Muscle of leg (tissue), 11 donors: ENCODE data around the gene OR4D11. TPM values are rescaled to one million over a fixed set of nuclear protein-coding genes. Genes with fewer than 3 reads are reported as not detected.
"Not testable (repeated sequence)": the region's sequence is repeated elsewhere in the genome, so short reads cannot be mapped to it uniquely, and the experiment has no call there.

Source experiments
- DNase-seq: peaks from one replicate; pipeline ENCODE4 v3.0.0; 2013
- H3K27ac ChIP-seq: one replicate; pipeline ENCODE4 v1.5.1; 2013; ENCODE audit warnings: mild to moderate bottlenecking, low read length, control low read depth
- H3K27me3 ChIP-seq: one replicate; pipeline ENCODE4 v1.6.1; 2013; ENCODE audit warnings: low read length; ENCODE audit not compliant: control insufficient read depth, insufficient read depth
- H3K36me3 ChIP-seq: one replicate; pipeline ENCODE4 v1.6.1; 2013; ENCODE audit warnings: low read length; ENCODE audit not compliant: control insufficient read depth, insufficient read depth
- H3K4me1 ChIP-seq: one replicate; pipeline ENCODE4 v1.6.1; 2013; ENCODE audit warnings: low read length; ENCODE audit not compliant: control insufficient read depth, insufficient read depth
- H3K4me3 ChIP-seq: one replicate; pipeline ENCODE4 v1.5.1; 2013; ENCODE audit warnings: low read length, control low read depth
- H3K9me3 ChIP-seq: replicated peaks from 2 replicates; pipeline ENCODE4 v1.6.1; 2013; ENCODE audit warnings: low read depth, low read length; ENCODE audit not compliant: control insufficient read depth
- WGBS: methylation state at CpG from one replicate; pipeline ENCODE4 v1.1.5; 2013; ENCODE audit warnings: missing lambda C conversion rate; ENCODE audit not compliant: insufficient coverage; 5-methylcytosine and 5-hydroxymethylcytosine counted together
- polyA plus RNA-seq, 8 donors: library from polyadenylated mRNA; unstranded; fragments of 120-200 nt; gene quantifications; one replicate each; pipeline versions ENCODE4 v1.2.1 to v1.2.3, GENCODE V29; 2013; ENCODE audit warnings: inconsistent platforms in 1 of 8, low replicate concordance in 1 of 8; ENCODE audit not compliant: insufficient read length in 8 of 8, insufficient read depth in 1 of 8
- total RNA-seq: library from RNA; stranded (reverse); fragments of 120-200 nt; gene quantifications from one replicate; pipeline ENCODE4 v1.2.4, GENCODE V29; 2013

The OR4D11 gene
- total and polyA plus RNA-seq, 9 donors, result not detected

GRCh38 chr11:59511675-59512074 is 8.3 kb downstream of the OR4D11 start:
- Histone ChIP-seq H3K9me3 (no peaks in the 10 kb centered on the region), H3K27me3 (no peaks in the 10 kb centered on the region), H3K4me3 (no peak overlapping the region), H3K4me1 (no peaks in the 10 kb centered on the region), H3K36me3 (no peaks in the 10 kb centered on the region), H3K27ac (no peak overlapping the region)
- WGBS, result 25% methylated on average over 1 of the region's 1 CpG
- DNase-seq, result no peak

- not testable (repeated sequence) for H3K27ac ChIP-seq, H3K9me3 ChIP-seq, DNase-seq, H3K36me3 ChIP-seq, H3K4me3 ChIP-seq, H3K4me1 ChIP-seq, H3K27me3 ChIP-seq
- WGBS, result no CpG with 5 or more reads among the region's 2 CpGs
Measured at GRCh38 chr11:59520139-59520538, 16.8 kb downstream of the OR4D11 start.

GRCh38 chr11:59520741-59521140 is 17.4 kb downstream of the OR4D11 start:
- 100% methylated on average over 2 of the region's 5 CpGs for WGBS
- no peaks in the 10 kb centered on the region for H3K27me3 ChIP-seq
- no peak overlapping the region for H3K27ac ChIP-seq
- no peak overlapping the region for H3K4me3 ChIP-seq
- H3K36me3 ChIP-seq, result no peaks in the 10 kb centered on the region
- no peaks in the 10 kb centered on the region for H3K4me1 ChIP-seq
- DNase-seq, result no peak
- no peaks in the 10 kb centered on the region for H3K9me3 ChIP-seq

- Histone ChIP-seq H3K27ac (no peak overlapping the region), H3K9me3 (no peaks in the 10 kb centered on the region), H3K4me1 (no peaks in the 10 kb centered on the region), H3K4me3 (no peak overlapping the region), H3K27me3 (no peaks in the 10 kb centered on the region), H3K36me3 (no peaks in the 10 kb centered on the region)
- no peak for DNase-seq
- no CpG with 5 or more reads among the region's 1 CpG for WGBS
Measured at GRCh38 chr11:59523541-59523940, 20.2 kb downstream of the OR4D11 start.

- Histone ChIP-seq H3K27me3 (no peaks in the 10 kb centered on the region), H3K36me3 (no peaks in the 10 kb centered on the region), H3K9me3 (no peaks in the 10 kb centered on the region), H3K4me1 (no peaks in the 10 kb centered on the region), H3K27ac (no peak overlapping the region), H3K4me3 (no peak overlapping the region)
- DNase-seq, result no peak
- 47% methylated on average over 2 of the region's 7 CpGs for WGBS
Measured at GRCh38 chr11:59528711-59529110, 25.3 kb downstream of the OR4D11 start.

GRCh38 chr11:59532620-59533019 is 29.2 kb downstream of the OR4D11 start:
- no CpG with 5 or more reads among the region's 2 CpGs for WGBS

GRCh38 chr11:59534676-59535075 is 31.3 kb downstream of the OR4D11 start:
- 40% methylated on average over 1 of the region's 1 CpG for WGBS
- no peaks in the 10 kb centered on the region for H3K9me3 ChIP-seq
- no peak for DNase-seq
- no peak overlapping the region for H3K27ac ChIP-seq
- H3K4me1 ChIP-seq, result peaks cover 3% of the 10 kb centered on the region
- H3K36me3 ChIP-seq, result no peaks in the 10 kb centered on the region
- no peaks in the 10 kb centered on the region for H3K27me3 ChIP-seq
- H3K4me3 ChIP-seq, result no peak overlapping the region

More at GRCh38 chr11:59532620-59533019, 29.2 kb downstream of the OR4D11 start:
- Histone ChIP-seq H3K27me3 (no peaks in the 10 kb centered on the region), H3K9me3 (no peaks in the 10 kb centered on the region), H3K27ac (no peak overlapping the region), H3K4me3 (no peak overlapping the region), H3K4me1 (peaks cover under 1% of the 10 kb centered on the region), H3K36me3 (no peaks in the 10 kb centered on the region)
- DNase-seq, result no peak

- Histone ChIP-seq H3K9me3 (no peaks in the 10 kb centered on the region), H3K4me3 (no peak overlapping the region), H3K27me3 (no peaks in the 10 kb centered on the region), H3K4me1 (peaks cover 3% of the 10 kb centered on the region), H3K27ac (no peak overlapping the region), H3K36me3 (no peaks in the 10 kb centered on the region)
- WGBS, result 47% methylated on average over 2 of the region's 3 CpGs
- DNase-seq, result no peak
Measured at GRCh38 chr11:59542142-59542810, 38.9 kb downstream of the OR4D11 start.

GRCh38 chr11:59543713-59544112 is 40.3 kb downstream of the OR4D11 start:
- H3K4me3 ChIP-seq, DNase-seq, H3K27me3 ChIP-seq, H3K9me3 ChIP-seq, H3K4me1 ChIP-seq, H3K36me3 ChIP-seq, H3K27ac ChIP-seq: not testable (repeated sequence)
- no CpG with 5 or more reads among the region's 3 CpGs for WGBS

- 87% methylated on average over 3 of the region's 3 CpGs for WGBS
- H3K27ac ChIP-seq, result no peak overlapping the region
- no peak overlapping the region for H3K4me3 ChIP-seq
Measured at GRCh38 chr11:59544869-59545178, 41.4 kb downstream of the OR4D11 start.

More at GRCh38 chr11:59544869-59545178, 41.4 kb downstream of the OR4D11 start:
- H3K4me1 ChIP-seq, result no peaks in the 10 kb centered on the region
- H3K27me3 ChIP-seq, result no peaks in the 10 kb centered on the region
- H3K36me3 ChIP-seq, result no peaks in the 10 kb centered on the region
- no peaks in the 10 kb centered on the region for H3K9me3 ChIP-seq
- DNase-seq, result no peak
